ENCODE data around the gene SMIM14.
"Not testable (repeated sequence)": the region's sequence is repeated elsewhere in the genome, so short reads cannot be mapped to it uniquely, and the experiment has no call there.

SMIM14 gene

DNA sequence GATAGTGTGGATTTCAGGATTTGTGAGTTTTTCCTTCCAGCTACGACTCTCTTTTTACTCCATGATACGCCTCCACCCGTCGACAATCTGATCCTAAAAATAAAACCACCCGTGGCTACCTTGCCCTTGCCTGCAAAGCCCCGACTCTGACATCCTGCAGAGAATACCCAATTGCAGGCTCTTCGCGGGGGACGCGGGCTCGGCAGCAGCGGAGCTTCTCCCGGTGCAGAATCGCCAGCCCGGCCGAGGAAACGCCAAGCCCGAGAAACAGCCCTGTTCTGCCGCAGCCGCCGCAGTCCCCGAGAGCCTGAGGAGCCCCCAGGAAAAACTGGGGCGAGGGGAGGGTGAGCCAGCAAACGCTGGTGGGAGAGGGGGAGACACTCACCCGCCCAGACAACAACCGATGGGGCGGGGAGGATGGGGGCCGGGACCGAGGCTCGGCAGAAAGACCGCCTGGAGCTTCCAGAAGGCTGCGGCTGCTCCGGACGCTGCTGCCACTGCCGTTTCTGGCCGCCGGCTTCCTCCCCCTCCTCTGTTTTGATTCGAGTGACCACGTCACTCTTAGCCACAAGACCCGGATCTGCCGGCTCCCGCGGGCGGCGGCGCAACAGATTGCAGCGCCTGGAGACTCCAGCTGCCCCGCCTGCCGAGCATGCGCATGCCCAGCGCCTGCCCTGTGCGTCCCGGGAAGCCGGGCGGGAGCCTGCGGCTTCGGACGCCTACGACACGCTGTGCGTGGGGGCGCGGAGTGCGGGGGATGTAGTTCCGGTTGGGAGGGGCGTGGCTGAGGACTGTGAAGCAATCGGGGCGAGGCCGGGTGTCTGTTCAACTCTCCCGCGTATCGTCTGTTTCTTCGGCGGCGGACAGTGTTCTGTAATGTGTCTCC lies at the start of gene SMIM14:
Gene SMIM14 (minus strand): TSS at position 512 of the 886 bp plus-strand sequence. CDS start 33,720 bp downstream, outside the sequence.
- DNase-seq, result peak; percentile 93

GRCh38 chr4:39687014-39687413 lies 48.3 kb upstream of the SMIM14 start:
- DNase-seq, result no peak

DNA sequence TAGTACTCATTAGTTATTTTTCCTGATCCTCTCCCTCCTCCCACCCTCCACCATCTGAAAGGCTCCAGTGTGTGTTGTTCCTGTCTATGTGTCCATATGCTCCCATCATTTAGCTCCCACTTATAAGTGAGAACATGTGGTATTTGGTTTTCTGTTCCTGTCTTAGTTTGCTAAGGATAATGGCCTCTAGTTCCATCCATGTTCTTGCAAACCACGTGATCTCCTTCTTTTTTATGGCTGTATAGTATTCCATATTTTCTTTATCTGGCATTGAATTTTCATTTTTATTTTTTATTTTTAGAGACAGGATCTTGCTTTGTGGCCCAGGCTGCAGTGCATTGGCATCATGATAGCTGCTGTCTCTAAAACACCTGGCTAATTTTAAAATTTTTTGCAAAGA lies 47.3 kb upstream of the SMIM14 start:
- DNase-seq, result no peak

GRCh38 chr4:39682138-39682537 lies 43.5 kb upstream of the SMIM14 start:
- DNase-seq, result no peak

GRCh38 chr4:39681003-39681402 lies 42.3 kb upstream of the SMIM14 start:
- DNase-seq, result not testable (repeated sequence)

DNA sequence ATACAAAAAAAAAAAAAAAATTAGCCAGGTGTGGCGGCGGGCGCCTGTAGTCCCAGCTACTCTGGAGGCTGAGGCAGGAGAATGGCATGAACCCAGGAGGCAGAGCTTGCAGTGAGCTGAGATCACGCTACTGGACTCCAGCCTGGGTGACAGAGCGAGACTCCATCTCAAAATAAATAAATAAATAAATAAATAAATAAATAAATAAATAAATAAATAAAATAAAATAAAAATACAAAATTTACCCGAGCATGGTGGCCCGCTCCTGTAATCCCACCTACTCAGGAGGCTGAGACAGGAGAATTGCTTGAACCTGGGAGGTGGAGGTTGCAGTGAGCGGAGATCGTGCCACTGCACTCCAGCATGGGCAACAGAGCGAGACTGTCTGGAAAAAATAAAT lies 37.0 kb upstream of the SMIM14 start:
- DNase-seq, result not testable (repeated sequence)

GRCh38 chr4:39670296-39670695 lies 31.6 kb upstream of the SMIM14 start:
- not testable (repeated sequence) for DNase-seq

GRCh38 chr4:39668887-39669286 lies 30.2 kb upstream of the SMIM14 start:
- no peak for DNase-seq

DNA sequence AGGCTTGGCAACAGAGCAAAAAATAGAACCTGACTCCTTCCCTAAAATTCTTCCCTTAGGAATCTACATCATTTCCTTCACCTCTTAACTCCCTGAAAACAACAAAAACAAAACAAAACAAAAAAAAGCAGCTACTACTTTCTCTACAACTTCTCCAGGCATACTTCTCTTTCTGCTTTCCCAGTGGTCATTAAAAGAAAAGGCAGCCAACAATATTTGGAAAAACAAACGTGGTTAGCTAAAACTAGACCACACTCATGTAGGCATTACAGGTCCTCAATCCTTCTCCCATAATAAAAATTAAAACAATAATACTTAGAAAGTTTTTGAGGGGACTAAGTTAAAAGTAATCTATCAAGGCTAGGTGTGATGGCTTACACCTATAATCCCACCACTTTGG lies 29.0 kb upstream of the SMIM14 start:
- no peak for DNase-seq

GRCh38 chr4:39664828-39665731 lies 26.4 kb upstream of the SMIM14 start:
- DNase-seq, result no peak

- DNase-seq, result no peak
Measured at GRCh38 chr4:39662683-39663082, 24.0 kb upstream of the SMIM14 start.

GRCh38 chr4:39660757-39661156 lies 22.1 kb upstream of the SMIM14 start:
- DNase-seq, result no peak

DNA sequence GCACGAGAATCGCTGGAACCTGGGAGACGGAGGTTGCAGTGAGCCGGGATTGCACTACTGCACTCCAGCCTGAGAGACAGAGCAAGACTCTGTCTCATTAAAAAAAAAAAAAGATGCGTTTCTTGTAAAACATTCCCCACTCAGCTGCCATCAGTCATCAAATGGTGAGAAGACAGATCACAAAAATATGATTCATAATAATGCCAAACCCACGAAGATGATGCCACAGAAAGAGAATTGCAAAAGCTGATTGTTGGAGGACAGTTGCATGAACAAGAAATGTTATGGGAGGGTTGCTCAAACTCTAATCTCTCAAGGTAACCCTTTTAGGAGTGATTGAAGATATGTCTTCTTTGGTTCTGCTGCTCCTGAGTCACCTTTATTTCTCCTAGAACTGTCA lies 21.4 kb upstream of the SMIM14 start:
- no peak for DNase-seq

DNA sequence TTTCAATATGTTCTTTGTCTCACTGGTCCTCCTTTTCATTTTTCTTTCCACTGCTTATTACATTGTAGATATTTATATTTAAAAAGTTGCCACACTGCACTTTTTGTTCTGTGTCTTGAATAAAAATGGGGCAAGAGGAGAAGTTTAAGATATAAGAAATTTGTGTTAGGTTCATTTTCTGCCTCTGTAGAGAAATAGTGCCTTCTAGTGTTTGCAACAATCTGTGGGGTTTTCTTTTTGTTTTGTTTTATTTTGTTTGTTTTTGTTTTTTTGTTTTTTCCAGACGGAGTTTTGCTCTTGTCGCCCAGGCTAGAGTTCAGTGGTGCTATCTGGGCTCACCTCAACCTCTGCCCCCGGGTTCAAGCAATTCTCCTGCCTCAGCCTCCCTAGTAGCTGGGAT lies 20.1 kb upstream of the SMIM14 start:
- DNase-seq, result no peak

DNA sequence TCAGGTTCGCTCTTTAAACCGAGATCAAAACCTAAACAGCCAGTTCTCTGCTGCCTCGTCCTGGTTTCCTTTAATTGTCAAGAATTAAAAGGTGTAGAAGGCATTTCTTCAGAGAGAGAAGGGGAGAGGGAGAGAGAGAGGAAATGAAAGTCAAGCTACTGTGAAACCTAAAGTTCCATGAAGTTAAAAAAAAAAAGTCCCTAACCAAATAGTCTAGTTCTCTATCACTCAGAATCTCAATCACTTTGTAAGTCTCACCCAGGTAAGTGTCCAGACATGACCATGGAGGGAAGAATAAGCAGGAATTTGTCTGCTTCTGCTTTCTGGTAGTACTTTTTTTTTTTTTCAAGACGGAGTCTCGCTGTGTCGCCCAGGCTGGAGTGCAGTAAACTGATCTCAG lies 18.8 kb upstream of the SMIM14 start:
- no peak for DNase-seq

- not testable (repeated sequence) for DNase-seq
Measured at GRCh38 chr4:39656638-39657037, 18.0 kb upstream of the SMIM14 start.

- DNase-seq, result no peak
Measured at GRCh38 chr4:39655876-39656275, 17.2 kb upstream of the SMIM14 start.

DNA sequence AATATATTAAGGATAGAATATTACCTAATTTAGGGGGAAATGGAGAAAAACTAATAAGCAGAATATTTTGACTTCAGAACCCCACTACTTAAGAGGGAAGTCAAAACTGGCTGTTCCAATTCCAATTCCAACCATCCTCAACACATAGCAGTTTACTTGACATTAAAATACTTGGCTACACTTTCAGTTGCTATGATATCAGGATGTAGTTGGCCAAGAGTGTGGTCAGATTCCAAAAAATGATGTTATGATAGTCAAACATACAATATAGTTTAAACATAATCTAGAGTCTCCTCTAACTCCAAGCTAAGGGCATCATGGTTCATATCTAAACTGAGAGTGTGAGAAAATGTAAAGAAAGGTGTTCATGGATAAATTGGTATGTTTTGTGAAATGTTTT lies 16.5 kb upstream of the SMIM14 start:
- no peak for DNase-seq

- not testable (repeated sequence) for DNase-seq
Measured at GRCh38 chr4:39651586-39651985, 12.9 kb upstream of the SMIM14 start.

GRCh38 chr4:39649639-39650265 lies 11.1 kb upstream of the SMIM14 start:
- no peak for DNase-seq

GRCh38 chr4:39648827-39649558 lies 10.3 kb upstream of the SMIM14 start:
- DNase-seq, result no peak

DNA sequence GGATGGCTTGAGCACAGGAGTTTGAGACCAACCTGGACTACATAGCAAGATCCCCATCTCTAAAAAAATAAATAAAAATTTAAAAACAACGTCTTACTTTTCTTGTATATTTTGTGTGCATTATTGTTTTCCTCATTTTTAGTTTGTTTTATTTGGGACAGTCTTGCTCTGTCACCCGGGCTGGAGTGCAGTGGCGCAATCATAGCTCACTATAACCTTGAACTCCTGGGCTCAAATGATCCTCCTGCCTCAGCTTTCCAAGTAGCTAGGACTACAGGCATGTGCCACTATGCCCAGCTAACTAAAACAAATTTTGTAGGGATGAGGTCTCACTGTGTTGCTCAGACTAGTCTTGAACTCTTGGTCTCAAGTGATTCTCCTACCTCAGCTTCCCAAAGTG lies 9.5 kb upstream of the SMIM14 start:
- DNase-seq, result no peak
